Measurements from ENCODE around the gene ITGB3BP.

Gene ITGB3BP

DNA sequence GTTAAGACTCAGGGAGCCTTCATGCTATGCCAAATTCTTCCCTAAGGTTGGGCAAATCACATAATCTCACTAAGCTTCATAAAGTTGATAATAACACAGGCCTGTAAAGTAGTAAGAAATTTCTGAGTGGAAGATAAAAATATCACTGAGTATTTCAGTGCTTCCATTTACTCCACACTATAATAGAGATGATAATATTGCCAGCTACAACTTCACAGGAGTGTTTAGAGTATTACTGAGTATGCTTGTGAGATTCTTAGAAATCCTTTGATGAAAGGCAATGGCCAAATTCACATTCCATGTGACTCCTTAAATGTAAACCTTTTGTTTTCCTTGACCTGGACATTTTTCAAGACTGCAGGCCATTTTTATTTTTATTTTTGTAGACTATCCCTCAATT lies 10.4 kb downstream of the ITGB3BP start:
- Histone ChIP-seq H3K27ac (no peak overlapping the region), H3K4me2 (ENCODE audit: low read length) (no peak overlapping the region), H3K27me3 (ENCODE audit: control insufficient read depth, insufficient read depth, low read length) (no peaks in the 10 kb centered on the region), H3K36me3 (ENCODE audit: control insufficient read depth, insufficient read depth, low read length) (no peaks in the 10 kb centered on the region), H2AFZ (no peak overlapping the region), H3K79me2 (no peaks in the 10 kb centered on the region), H3K4me3 (ENCODE audit: low read depth, low read length) (no peak overlapping the region), H3K4me1 (no peaks in the 10 kb centered on the region), H3K9me3 (ENCODE audit: control insufficient read depth, low read length) (no peaks in the 10 kb centered on the region), H3K9ac (no peak overlapping the region)
- TF ChIP-seq, protein P1, sequence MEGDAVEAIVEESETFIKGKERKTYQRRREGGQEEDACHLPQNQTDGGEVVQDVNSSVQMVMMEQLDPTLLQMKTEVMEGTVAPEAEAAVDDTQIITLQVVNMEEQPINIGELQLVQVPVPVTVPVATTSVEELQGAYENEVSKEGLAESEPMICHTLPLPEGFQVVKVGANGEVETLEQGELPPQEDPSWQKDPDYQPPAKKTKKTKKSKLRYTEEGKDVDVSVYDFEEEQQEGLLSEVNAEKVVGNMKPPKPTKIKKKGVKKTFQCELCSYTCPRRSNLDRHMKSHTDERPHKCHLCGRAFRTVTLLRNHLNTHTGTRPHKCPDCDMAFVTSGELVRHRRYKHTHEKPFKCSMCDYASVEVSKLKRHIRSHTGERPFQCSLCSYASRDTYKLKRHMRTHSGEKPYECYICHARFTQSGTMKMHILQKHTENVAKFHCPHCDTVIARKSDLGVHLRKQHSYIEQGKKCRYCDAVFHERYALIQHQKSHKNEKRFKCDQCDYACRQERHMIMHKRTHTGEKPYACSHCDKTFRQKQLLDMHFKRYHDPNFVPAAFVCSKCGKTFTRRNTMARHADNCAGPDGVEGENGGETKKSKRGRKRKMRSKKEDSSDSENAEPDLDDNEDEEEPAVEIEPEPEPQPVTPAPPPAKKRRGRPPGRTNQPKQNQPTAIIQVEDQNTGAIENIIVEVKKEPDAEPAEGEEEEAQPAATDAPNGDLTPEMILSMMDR (IDR thresholded peaks at IDR 0.05) = no peak

DNA sequence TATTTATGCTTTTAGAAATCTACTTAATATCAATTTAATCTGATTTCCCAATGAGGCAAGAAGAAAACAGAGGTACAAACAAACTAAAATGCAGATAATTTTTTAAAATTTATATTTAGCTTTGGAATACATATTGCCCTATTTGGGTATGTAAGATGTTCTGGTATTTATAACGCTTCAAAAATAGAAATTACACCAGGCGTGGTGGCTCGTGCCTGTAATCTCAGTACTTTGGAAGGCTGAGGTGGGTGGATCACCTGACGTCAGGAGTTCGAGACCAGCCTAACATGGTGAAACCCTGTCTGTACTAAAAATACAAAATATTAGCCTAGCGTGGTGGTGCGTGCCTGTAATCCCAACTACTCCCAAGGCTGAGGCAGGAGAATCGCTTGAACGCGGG lies 13.3 kb downstream of the ITGB3BP start:
- Histone ChIP-seq H3K9me3 (ENCODE audit: control insufficient read depth, low read length) (no peaks in the 10 kb centered on the region), H3K4me3 (ENCODE audit: low read depth, low read length) (no peak overlapping the region), H3K9ac (no peak overlapping the region), H3K27ac (no peak overlapping the region), H3K4me1 (no peaks in the 10 kb centered on the region), H3K4me2 (ENCODE audit: low read length) (no peak overlapping the region), H3K79me2 (no peaks in the 10 kb centered on the region), H3K27me3 (ENCODE audit: control insufficient read depth, insufficient read depth, low read length) (no peaks in the 10 kb centered on the region), H3K36me3 (ENCODE audit: control insufficient read depth, insufficient read depth, low read length) (no peaks in the 10 kb centered on the region), H2AFZ (no peak overlapping the region)
- TF ChIP-seq, protein P1 (IDR thresholded peaks at IDR 0.05) = no peak

DNA sequence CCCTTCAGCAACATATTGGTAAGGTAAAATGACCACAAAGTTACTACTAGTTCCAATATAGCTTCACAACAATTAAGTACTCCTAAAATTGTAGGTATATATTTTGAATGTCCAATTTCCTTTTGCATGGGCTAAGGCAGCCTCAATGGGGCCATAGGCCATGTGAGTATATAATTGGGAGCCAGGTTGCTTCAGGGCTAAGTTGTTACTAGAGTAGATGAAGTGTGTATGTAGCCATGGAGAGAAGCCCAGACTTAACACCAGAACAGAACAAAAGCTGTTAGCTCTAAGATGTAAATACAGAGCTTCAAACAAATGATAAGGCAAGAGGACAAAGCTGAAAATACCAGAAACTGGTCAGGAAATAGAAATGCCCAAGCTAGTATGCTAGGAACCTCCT lies 16.2 kb downstream of the ITGB3BP start:
- Histone ChIP-seq H3K9me3 (ENCODE audit: control insufficient read depth, low read length) (no peaks in the 10 kb centered on the region), H3K4me3 (ENCODE audit: low read depth, low read length) (no peak overlapping the region), H3K79me2 (no peaks in the 10 kb centered on the region), H3K27ac (no peak overlapping the region), H3K4me2 (ENCODE audit: low read length) (no peak overlapping the region), H2AFZ (no peak overlapping the region), H3K27me3 (ENCODE audit: control insufficient read depth, insufficient read depth, low read length) (no peaks in the 10 kb centered on the region), H3K36me3 (ENCODE audit: control insufficient read depth, insufficient read depth, low read length) (no peaks in the 10 kb centered on the region), H3K9ac (no peak overlapping the region), H3K4me1 (no peaks in the 10 kb centered on the region)
- TF ChIP-seq, protein P1 (IDR thresholded peaks at IDR 0.05) = no peak

DNA sequence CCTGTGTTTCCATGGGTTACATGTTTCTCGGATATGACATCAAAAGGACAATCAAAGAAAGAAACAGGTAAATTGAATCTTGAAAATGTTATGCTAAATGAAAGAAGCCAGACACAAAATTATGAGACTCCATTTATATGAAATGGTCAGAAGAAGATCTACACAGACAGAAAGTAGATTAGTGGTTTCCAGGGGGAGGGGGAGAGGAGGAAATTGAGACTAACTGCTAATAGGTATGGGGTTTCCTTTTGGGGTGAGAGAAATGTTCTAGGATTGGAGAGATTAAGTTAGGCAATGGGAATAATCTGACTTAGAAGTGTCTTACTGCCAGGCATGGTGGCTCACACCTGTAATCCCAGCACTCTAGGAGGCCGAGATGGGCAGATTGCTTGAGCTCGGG lies 21.8 kb downstream of the ITGB3BP start:
- no peak overlapping the region for H2AFZ ChIP-seq
- no peak overlapping the region for H3K9ac ChIP-seq
- no peaks in the 10 kb centered on the region for H3K79me2 ChIP-seq
- no peaks in the 10 kb centered on the region for H3K4me1 ChIP-seq
- no peak overlapping the region for H3K4me2 ChIP-seq (ENCODE audit: low read length)
- no peak overlapping the region for H3K4me3 ChIP-seq (ENCODE audit: low read depth, low read length)
- no peak overlapping the region for H3K27ac ChIP-seq
- no peaks in the 10 kb centered on the region for H3K27me3 ChIP-seq (ENCODE audit: control insufficient read depth, insufficient read depth, low read length)
- H3K9me3 ChIP-seq (ENCODE audit: control insufficient read depth, low read length) = no peaks in the 10 kb centered on the region
- H3K36me3 ChIP-seq (ENCODE audit: control insufficient read depth, insufficient read depth, low read length) = no peaks in the 10 kb centered on the region
- TF ChIP-seq, protein P1 (IDR thresholded peaks at IDR 0.05) = no peak

DNA sequence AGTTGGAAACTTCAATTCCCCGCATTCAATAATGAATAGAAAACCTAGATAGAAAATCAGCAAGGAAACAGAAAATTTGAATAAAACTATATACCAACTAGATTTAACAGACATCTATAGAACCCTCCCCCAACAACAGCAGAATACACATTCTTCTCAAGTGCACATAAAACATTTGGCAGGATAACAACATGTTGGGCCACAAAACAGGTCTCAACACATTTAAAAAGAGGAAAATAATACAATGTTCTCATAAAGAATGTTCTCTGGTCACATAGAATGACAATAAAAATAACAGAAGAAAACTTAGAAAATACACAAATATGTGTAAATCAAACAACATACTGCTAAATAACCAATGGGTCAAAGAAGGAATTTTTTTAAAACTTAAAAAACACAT lies 24.9 kb downstream of the ITGB3BP start:
- TF ChIP-seq, protein P1 (IDR thresholded peaks at IDR 0.05) = no peak
- Histone ChIP-seq H3K4me2 (ENCODE audit: low read length) (no peak overlapping the region), H3K4me3 (ENCODE audit: low read depth, low read length) (no peak overlapping the region), H3K9me3 (ENCODE audit: control insufficient read depth, low read length) (no peaks in the 10 kb centered on the region), H3K27ac (no peak overlapping the region), H3K9ac (no peak overlapping the region), H3K79me2 (no peaks in the 10 kb centered on the region), H2AFZ (no peak overlapping the region), H3K4me1 (no peaks in the 10 kb centered on the region), H3K36me3 (ENCODE audit: control insufficient read depth, insufficient read depth, low read length) (no peaks in the 10 kb centered on the region), H3K27me3 (ENCODE audit: control insufficient read depth, insufficient read depth, low read length) (no peaks in the 10 kb centered on the region)

Data from parathyroid adenoma (tissue), 2 donors.